HepG2 (cell line): ENCODE results near the gene JSRP1. TPM values are rescaled to one million over a fixed set of nuclear protein-coding genes. Genes with fewer than 3 reads are reported as not detected.
A peak's percentile ranks its signal among the peaks of the same experiment; 100 is the strongest.

Experiments
- CHD4 ChIP-seq: fragments of 200-600 bp; sonication (generic); IDR thresholded peaks from 2 replicates; pipeline ENCODE4 v1.7.0; 2017; ENCODE audit warnings: mild to moderate bottlenecking, low read length, borderline replicate concordance
- CREBL2 ChIP-seq: sonication (generic); formaldehyde crosslinking; IDR thresholded peaks from 2 replicates; pipeline ENCODE4 v1.8.1; 2023; ENCODE audit warnings: missing genetic modification reagents, mild to moderate bottlenecking, borderline replicate concordance
- ELF4 ChIP-seq: sonication (generic); formaldehyde crosslinking; IDR thresholded peaks from 2 replicates; pipeline ENCODE4 v1.5.0; 2020; ENCODE audit warnings: missing genetic modification reagents, mild to moderate bottlenecking, moderate library complexity, borderline replicate concordance
- ETS1 ChIP-seq: sonication (generic); formaldehyde crosslinking; IDR thresholded peaks from 2 replicates; pipeline ENCODE4 v1.4.0; 2020; ENCODE audit warnings: missing genetic modification reagents
- HOMEZ ChIP-seq: IDR thresholded peaks from 2 replicates; pipeline ENCODE4 v1.6.1; 2016; ENCODE audit warnings: low read depth
- KAT7 ChIP-seq: IDR thresholded peaks from 2 replicates; pipeline ENCODE4 v1.6.1; 2018; ENCODE audit warnings: borderline replicate concordance, missing compliant biosample characterization
- KLF16 ChIP-seq, 2 experiments: sonication (generic) in 1 of 2; formaldehyde crosslinking in 1 of 2; IDR thresholded peaks; 2 replicates each; pipeline versions ENCODE4 v1.6.1 to v1.8.0; 2016 to 2023; ENCODE audit warnings: missing genetic modification reagents in 2 of 2, missing compliant biosample characterization in 1 of 2
- MTF1 ChIP-seq: sonication (generic); formaldehyde crosslinking; IDR thresholded peaks from 2 replicates; pipeline ENCODE4 v1.5.0; 2020; ENCODE audit warnings: missing genetic modification reagents
- NCOA1 ChIP-seq: sonication (generic); formaldehyde crosslinking; IDR thresholded peaks from 2 replicates; pipeline ENCODE4 v1.9.0; 2021; ENCODE audit warnings: missing genetic modification reagents
- PLSCR1 ChIP-seq: sonication (generic); formaldehyde crosslinking; IDR thresholded peaks from 2 replicates; pipeline ENCODE4 v1.5.0; 2020; ENCODE audit warnings: missing genetic modification reagents, mild to moderate bottlenecking, borderline replicate concordance
- SMARCC2 ChIP-seq: fragments of 450-650 bp; IDR thresholded peaks from 2 replicates; pipeline ENCODE4 v1.6.1; 2017; ENCODE audit warnings: antibody characterized with exemption, mild to moderate bottlenecking
- SPEN ChIP-seq: sonication (generic); formaldehyde crosslinking; IDR thresholded peaks from 2 replicates; pipeline ENCODE4 v1.5.1; 2020; ENCODE audit warnings: low read depth, mild to moderate bottlenecking, missing genetic modification reagents
- TEAD3 ChIP-seq: optimal IDR thresholded peaks from 2 replicates; pipeline ENCODE3; 2016; ENCODE audit warnings: borderline replicate concordance
- UBTF ChIP-seq: sonication (generic); formaldehyde crosslinking; IDR thresholded peaks from 2 replicates; pipeline ENCODE4 v1.4.0; 2020; ENCODE audit warnings: mild to moderate bottlenecking, missing genetic modification reagents
- ZMAT5 ChIP-seq: sonication (generic); formaldehyde crosslinking; IDR thresholded peaks from 2 replicates; pipeline ENCODE4 v1.5.0; 2020; ENCODE audit warnings: mild to moderate bottlenecking, low read depth, missing genetic modification reagents, borderline replicate concordance
- ZNF101 ChIP-seq: sonication (generic); formaldehyde crosslinking; IDR thresholded peaks from 2 replicates; pipeline ENCODE4 v1.4.0; 2020; ENCODE audit warnings: mild to moderate bottlenecking, low read depth, missing genetic modification reagents, borderline replicate concordance
- ZNF616 ChIP-seq: sonication (generic); formaldehyde crosslinking; IDR thresholded peaks from 2 replicates; pipeline ENCODE4 v1.5.0; 2020; ENCODE audit warnings: low read depth, mild to moderate bottlenecking, missing genetic modification reagents
- ZSCAN29 ChIP-seq: sonication (generic); formaldehyde crosslinking; conservative IDR thresholded peaks from 2 replicates; pipeline ENCODE4 v1.4.0; 2020; ENCODE audit warnings: mild to moderate bottlenecking, missing genetic modification reagents
- polyA plus RNA-seq, 8 experiments: library from polyadenylated mRNA; depleted of rRNA in 3 of 8; stranded (reverse) in 7 of 8; unstranded in 1 of 8; fragments of >200 nt; fragmentation: Illumina TruSeq in 4 of 8; extraction: Trizol in 4 of 8; gene quantifications; 2 replicates each; pipeline versions ENCODE4 v1.2.1 to v1.2.3, GENCODE V29; 2011 to 2016; ENCODE audit warnings: low read depth in 4 of 8, missing spikeins in 1 of 8, mixed read lengths in 1 of 8; ENCODE audit not compliant: insufficient read depth in 1 of 8
- total RNA-seq, 5 experiments: library from RNA; depleted of rRNA; stranded (reverse); fragments of >200 nt; fragmentation: Illumina TruSeq; extraction: Trizol; gene quantifications; 2 replicates each; pipeline ENCODE4 v1.2.3, GENCODE V29; 2016; ENCODE audit warnings: low read depth in 1 of 5

Gene JSRP1
- total and polyA plus RNA-seq, 2 of the 13 experiments (the other 11 are each of a cell fraction or from before 2014, with no cell fraction given): 0.16 to 0.38 TPM

GRCh38 chr19:2253106-2254063 is 2.8 kb downstream of the JSRP1 start (continued):
- TF ChIP-seq KLF16 (CRISPR knock-in tag; IDR thresholded peaks at IDR 0.05) (peak in 1 of 2 experiments; percentile 17; a peak in 1 of 4 replicates), SMARCC2 (no peak), ZSCAN29 (CRISPR knock-in tag) (no peak), HOMEZ (no peak), ZNF616 (no peak), ZNF101 (CRISPR knock-in tag) (no peak), ZMAT5 (CRISPR knock-in tag) (no peak), MTF1 (CRISPR knock-in tag) (no peak), UBTF (CRISPR knock-in tag) (peak; percentile 40; the same call in 1 of the 2 replicates), TEAD3 (CRISPR knock-in tag) (peak; percentile 7), PLSCR1 (no peak), CHD4 (no peak), KAT7 (CRISPR knock-in tag) (0 out of 2 replicates have a peak, but pooled peaks have one; percentile 45), ELF4 (no peak), NCOA1 (no peak), SPEN (CRISPR knock-in tag) (no peak; the same call in 1 of the 2 replicates), CREBL2 (CRISPR knock-in tag) (no peak), ETS1 (CRISPR knock-in tag) (no peak)
